Measurements from ENCODE around the gene PPP1R14C.

The PPP1R14C gene

DNA sequence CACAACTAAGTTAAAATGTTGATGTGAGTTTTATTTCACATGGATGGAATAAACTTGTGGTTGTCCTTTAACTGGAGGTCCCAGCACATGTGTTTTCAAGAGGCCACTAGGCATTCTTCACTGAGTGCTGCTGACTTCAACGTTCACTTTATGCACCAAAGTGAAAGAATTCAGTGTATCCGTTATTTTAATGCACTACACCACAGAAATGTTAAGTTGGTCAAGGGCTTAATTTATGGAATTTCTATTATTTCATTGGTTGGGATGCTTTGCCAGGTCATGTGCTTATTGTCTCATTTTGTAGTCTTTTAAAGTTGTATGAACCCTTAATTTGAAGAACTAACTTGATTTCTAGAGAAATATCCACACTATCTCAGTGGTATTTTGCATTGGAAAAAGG is 106.4 kb downstream of the PPP1R14C start:
- no peak for DNase-seq (ENCODE audit: low read depth in 2 of 2)

DNA sequence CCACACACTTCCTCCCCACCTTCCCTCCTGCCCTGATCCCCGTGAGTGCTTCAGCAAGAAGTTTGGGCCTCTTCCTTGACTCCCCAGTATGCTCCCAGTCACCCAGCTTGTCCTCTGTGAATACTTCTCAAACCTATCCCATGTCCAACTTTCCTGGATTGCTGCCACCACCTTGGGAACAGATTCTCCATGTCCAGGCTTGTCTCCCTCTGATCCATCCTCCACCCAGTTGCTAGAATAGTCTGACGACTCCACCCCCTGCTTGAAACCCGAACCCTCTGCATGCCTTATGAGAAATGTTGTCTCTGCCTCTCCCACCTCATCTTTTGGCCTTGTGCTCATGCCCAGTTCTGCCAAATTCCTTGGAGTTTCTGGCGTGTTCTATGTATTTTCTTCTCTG is 108.0 kb downstream of the PPP1R14C start:
- no peak for DNase-seq (ENCODE audit: low read depth in 2 of 2)

DNA sequence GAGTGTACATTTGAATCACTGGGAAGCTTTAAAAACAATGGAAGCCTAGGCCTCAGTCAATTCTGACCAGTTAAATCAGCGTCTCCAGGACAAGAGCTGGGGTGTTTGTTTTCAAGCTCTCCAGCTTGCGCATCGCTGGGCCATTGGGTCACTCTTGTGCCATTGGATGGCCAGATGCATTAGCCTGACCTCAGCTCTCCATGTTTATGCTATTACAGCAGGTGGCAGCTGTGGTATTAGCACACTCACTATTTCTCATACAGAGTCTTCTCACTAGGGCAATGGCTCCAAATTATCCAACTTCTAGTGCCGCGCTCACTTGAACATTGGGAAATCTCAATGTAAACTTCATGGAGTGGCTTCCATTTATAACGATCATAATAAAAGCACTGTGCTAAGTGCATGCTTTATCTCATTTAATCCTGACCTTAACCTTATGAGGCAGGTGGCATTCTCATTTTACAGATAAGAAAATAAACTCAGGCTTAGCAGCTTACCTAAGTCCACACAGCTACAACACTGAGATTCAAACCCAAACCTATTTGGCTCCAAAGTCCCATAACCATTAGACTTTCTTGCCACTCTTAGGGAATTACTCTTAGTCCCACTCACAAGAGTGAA is 108.8 kb downstream of the PPP1R14C start:
- DNase-seq (ENCODE audit: low read depth in 2 of 2): no peak

DNA sequence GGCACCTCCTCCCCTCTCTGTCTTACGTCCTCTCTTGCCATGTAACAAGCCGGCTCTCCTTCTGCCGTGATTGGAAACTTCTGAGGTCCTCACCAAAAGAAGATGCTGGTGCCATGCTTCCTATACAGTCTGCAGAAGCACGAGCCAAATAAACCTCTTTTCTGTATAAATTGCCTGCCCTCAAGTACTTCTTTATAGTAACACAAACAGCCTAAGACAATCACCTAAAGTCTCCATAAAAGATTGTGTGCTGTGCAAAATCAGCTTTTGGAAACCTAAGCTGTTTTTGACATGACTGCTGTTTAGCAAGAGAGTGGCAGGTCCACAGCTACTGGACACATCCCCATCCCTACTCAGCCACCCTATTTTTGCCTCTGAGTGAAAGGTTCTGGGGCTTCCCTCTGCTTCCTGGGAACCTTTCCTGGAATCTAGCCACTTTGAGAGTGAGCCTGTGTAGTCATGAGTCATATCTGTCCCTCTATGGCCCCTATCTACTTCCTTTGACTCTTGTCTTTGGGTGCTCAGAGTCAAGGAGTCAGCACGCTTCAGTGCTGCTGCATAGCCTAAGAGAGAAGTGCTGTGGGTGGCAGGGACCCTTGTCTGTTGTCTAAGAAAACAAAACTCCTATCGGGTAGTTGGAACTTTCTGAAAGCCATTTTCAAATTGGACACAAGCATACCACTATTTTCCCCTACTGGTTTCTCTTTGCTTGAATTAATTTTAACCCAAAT is 110.0 kb downstream of the PPP1R14C start:
- DNase-seq (ENCODE audit: low read depth in 2 of 2): no peak

DNA sequence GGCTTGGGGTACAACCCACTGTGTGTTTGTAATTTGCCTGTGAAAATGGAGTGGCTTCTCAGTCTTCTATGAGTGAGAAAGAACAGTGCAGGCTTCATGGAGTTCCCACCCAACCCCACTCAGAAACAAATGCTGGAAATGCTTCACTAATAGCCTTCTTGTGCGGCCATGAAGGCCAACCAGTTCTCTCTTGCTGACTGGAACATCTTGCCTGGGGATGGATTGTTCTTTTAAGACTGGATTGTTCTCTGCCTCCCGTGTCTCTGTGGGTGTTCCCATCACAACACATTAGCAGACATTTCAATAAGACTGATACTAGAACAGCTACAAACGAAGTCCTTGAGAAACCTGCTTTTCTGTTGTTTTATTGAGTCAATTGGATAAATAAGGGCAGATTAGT is 110.6 kb downstream of the PPP1R14C start:
- DNase-seq (ENCODE audit: low read depth in 2 of 2): no peak

DNA sequence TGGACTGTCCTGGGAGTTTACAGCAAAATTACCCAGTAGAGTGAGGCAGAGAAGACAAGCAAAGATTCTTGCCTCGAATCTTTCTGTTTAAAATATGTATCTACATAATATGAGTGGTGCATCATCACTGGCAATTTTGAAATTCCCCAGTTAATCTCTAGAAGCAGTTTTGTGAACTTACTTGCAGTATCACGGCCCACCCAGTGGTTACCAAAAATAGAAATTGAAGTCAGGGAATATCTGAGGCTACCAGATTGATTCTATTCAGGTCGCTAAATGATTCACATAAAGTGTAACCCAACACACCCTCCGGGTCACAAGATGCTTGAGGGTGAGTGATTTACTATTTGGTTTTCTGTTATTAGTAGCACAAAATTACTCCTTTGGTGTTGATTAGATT is 111.9 kb downstream of the PPP1R14C start:
- DNase-seq (ENCODE audit: low read depth in 2 of 2): no peak

DNA sequence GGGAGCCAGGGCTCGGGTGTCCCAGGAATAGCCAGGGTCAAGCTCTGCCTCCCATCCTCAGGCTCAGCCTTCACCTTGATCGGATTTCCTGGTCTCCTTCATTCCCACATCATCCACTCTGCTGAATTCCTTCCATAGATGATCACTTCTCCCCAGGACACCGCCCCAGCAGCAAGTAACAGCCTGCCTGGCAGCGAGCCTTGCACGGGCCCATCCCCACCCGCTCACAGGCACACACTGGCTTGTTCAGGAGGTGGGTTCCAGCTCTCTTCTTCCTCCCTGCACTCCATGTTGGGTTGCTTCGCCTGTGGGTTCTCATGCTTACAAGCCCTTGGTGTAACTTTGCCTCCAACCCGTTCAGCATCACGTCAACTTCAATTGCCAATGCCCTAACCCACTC is 113.0 kb downstream of the PPP1R14C start:
- no peak for DNase-seq (ENCODE audit: low read depth in 2 of 2)

DNA sequence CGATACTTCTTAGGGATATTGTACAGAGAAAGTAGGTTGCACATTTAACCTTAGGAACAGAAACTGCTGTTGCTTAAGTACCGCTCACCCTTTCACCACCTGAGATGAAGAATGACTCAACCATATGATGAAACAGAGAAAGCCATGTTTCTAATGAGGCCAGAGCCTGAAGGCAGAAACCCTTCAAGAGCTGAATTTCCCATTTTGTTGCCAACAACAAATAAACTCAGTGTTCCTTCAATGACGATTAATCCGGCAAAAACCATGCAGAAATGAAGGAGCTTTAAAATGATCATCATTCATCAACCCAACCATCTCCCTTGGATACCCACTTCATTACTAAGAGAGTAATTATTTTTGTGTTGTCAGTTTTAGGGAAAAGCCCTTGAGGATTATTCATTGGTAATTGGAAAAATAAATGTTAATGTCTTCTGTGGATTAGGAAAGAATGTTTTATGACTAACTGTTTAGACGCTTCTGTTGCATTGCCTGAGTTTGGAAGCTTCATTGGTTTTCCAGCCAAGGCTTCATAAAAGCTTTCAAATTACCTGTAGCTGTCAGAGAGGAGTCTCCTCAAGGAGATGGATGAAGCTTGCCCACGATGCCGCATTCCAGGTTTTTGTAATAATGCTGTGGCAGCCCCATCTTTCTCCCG is 113.9 kb downstream of the PPP1R14C start:
- no peak for DNase-seq (ENCODE audit: low read depth in 2 of 2)

DNA sequence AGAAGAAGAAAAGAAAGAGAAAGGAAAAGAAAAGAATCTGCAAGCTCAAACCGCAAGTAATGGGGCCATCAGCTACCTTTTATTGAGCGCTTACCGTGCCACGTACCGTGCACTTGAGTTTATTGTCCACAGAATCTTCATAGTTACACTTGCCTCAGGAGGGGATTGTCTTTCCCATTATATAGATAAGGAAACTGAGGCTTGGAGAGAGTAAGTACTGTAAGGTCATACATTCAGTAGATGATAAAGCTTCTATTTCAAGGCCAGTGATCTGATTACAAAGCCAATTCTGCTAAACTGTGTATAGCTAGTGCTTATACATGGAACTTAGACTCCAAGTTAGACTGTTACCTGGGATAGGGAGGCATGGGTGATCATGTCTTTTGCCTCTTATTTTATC is 115.5 kb downstream of the PPP1R14C start:
- DNase-seq (ENCODE audit: low read depth in 2 of 2): no peak

DNA sequence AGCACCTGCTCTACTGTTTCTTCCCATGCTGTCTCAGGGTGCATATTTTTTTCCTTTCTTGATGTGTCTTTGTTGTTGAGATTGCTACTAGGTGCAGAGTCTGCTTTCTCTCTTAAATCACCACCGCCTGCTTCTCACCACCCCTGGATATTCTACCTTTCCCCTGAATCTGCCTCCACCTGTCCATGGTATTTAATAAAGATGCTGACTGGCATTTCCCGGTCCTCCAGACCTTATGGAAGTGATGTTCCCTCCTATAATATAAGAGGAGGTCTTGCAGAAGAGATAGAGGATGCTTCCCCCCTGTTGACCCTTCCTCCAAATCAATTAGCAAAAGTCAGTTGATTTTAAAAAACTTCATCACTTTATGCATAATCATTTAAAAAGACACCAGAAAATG is 118.1 kb downstream of the PPP1R14C start:
- no peak for DNase-seq (ENCODE audit: low read depth in 2 of 2)

DNA sequence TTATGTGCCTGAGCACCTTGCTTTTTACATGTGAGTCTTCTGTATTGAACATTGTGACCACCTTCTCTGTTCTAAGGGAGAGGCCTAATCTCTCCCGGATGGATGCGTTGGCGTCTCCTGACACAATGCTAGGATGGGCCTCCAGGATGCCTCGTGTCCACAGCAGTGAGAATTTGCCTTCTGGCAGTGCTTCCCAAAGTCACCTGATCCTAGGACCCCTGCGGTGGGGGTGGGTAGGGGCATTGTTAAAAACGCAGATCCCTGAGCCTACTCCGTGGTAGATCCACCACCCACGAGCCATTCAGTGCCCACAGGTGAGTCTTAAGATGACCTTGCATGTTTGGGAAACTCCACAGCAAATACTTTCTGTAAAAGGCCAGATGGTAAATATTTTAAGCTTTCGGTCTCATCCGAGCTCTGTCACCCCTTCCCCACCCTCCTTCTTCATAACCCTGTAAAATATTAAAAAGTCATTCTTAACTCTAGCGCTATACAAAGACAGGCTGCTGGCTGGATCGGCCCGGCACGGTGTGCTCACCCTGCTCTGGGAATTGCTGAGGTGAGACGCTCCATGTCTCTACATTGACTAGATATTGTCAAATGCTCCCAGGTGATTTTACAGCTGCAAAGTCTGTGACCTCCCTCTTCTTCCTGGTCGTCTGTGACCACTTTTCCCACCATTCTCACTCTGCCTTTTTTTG is 119.3 kb downstream of the PPP1R14C start:
- no peak for DNase-seq (ENCODE audit: low read depth in 2 of 2)

DNA sequence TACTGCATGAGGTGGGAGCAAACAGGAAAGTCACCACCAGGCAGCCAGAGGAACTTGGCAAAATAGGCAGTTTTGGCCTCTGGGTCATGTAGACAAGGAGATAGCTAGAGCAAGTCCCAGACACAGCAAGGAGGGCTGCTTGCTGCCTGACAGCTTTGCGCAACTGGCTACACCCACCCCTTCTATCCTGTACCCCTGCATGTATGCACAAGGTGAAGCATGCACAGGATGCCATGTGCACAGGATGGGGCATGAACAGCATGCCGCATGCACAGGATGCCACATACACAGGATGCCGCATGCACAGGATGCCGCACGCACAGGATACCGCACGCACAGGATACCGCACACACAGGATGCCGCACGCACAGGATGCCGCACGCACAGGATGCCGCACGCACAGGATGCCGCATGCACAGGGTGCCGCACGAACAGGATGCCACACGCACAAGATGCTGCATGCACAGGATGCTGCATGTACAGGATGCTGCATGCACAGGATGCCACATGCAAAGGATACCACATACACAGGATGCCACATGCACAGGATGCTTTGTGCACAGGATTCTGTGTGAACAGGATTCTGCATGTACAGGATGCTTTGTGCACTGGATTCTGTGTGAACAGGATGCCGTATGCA is 121.0 kb downstream of the PPP1R14C start:
- no peak for DNase-seq (ENCODE audit: low read depth in 2 of 2)

DNA sequence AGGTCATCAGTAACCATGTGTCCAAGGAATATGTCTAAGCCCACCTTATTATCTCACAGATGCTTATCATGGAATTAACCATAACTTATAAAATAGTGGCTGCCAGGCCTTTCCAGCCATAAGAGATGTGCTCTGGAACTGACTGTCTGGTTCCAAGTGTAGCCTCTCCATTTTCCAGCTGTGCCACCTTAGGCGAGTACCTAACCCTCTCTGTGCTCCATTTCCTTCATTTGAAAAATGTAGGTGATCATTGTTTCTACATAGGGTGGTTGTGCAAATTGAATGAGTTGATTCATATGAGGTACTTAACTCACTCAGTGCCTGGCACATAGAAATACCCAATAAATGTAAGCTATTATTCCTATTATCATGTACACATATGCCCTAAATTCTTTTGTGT is 123.5 kb downstream of the PPP1R14C start:
- no peak for DNase-seq (ENCODE audit: low read depth in 2 of 2)

DNA sequence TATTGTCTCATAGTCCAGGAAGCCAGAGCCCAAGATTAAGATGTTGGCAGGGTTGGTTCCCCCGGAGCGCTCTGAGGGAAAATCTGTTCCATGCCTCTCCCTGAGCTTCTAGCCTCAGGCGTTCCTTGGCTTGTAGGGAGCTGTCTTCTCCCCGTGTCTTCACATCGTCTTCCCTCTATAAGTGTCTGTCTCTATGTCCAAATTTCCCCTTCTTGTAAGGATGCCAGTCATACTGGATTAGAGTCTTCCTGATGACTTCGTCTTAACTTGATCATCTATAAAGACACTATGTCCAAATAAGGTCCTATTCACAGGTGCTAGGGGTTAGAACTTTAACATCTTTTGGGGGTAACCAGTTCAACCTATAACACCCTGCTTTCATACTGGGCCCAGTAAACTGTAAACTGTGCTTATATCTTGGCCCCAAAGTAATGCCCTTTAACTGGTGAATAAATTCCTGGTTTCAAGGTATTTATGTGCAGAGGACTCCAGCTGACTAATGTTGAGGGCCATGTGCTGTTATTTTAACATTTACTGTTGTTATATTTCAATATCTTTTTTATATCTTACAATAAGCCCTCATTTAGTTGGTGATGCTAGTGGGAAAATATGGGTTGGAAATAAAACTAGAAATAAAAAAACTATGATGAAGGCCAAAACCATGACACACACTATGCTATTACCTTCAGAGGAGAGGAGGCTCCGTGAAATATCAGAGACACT is 124.3 kb downstream of the PPP1R14C start:
- no peak for DNase-seq (ENCODE audit: low read depth in 2 of 2)

DNA sequence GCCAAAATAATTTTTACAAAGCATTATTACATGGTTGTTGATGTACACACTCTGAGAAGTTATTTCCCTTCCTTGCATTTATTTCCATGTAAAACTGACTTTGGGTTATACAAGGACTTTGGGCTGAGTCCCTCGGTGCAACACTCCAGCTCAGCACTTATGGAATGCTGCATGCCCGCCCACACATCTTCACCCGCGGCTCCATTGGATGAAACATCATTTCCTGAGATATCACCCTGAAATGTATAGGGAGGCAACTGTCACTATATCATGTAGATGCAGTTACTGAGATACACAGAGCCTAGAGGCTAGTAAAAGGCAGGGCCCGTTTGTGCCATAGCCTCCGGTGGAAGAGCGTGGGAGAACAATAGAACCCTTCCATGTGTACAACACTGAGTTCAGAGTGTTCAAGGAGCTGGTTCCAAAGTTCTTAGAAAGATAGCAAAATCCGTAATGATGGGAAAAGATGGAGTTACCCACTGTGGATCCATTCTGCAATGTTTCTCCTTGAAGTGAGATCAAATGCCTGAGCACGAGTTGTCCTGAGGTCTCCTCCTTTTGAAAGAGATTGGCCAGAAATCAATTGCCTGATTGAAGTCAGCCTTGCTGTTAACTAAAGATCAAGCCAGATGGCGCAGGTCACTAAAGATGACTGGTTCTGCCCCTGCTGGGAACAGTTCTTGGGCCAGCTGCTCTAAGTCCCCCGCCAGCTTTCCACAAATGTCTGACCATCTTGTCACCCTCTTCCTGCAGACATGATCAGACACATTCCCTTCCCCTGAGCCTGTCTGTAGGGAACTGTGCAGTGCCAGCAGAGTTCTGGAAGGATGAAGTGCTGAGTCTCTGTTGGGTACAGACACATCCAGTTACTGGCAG is 125.1 kb downstream of the PPP1R14C start:
- DNase-seq (ENCODE audit: low read depth in 2 of 2): no peak

DNA sequence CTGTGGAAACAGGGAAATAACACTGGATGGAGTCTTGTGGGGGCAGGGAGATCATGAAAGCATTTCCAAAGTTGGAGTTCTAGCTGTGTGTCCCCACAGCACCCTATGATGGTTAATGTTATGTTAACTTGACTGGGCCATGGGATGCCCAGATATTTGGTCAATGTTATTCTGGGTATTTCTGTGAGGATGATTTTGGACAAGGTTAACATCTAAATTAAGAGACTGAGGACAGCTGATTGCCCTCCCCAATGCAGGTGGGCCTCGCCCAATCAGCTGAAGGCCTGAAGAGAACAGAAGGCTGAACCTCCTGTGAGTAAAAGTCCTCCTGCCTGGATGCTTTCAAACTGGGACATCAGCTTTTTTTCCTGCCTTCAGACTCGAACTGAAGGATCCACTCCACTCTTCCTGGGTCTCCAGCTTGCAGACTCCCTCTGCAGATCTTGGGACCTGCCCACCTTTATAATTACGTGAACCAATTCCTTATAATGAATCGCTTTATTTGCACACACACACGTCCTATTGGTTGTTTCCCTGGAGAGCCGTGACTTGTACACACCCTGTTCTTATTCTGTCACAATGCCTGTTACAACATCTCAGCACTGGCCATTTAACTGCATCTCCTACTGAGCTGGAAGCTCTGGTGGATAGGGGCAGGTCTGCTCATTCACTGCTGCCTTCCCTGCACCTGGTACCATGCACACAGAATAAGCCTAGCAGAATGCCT is 126.4 kb downstream of the PPP1R14C start:
- no peak for DNase-seq (ENCODE audit: low read depth in 2 of 2)

DNA sequence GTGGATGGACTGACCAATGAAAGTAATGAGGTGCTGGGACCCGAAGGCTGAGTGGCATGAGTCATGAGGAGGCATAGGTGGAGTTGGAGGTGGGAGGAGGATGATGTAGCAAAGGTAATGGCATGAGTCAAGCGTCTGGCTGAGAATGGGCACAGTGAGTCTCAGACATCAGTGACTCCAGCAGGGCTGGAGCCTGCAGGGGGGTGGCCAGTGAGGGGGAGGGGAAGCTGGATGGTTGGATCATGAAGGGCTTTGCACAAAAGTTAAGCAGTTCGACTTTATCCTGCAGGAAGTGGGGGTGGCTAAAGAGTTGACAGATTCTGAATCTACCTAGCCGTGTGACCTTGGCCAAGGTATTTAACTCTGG is 127.0 kb downstream of the PPP1R14C start:
- no peak for DNase-seq (ENCODE audit: low read depth in 2 of 2)

DNA sequence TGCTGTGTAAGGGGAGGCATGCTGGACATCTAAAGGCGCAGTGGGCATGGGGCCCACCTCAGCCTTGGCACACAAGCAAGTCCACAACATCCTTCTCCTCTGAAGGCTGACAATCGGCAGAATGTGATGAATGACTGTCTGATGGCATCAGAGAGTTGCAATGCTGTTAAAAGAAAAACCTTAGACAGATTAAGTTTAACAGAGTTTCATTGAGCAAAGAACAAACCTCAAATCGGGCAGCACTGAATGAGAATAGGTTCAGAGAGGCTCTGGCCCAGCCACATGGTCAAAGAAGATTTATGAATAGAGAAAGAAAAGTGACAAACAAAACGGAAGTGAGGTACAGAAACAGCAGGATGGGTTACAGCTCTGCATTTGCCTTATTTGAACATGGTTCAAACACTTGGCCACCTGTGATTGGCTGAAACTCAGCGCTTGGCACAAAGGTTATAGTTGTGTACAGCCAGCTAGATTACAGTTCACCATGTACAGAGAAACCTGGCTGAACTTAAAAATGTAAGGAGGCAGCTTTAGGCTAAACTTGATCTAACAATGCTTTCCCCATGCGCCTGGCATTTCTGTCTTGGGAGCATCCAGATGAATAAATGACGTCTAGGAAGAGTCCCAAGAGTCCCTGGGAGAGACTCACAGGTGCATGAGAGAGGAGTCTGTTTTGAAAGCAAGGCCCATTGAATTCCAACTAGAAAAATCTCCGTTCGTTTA is 127.6 kb downstream of the PPP1R14C start:
- DNase-seq (ENCODE audit: low read depth in 2 of 2): no peak

DNA sequence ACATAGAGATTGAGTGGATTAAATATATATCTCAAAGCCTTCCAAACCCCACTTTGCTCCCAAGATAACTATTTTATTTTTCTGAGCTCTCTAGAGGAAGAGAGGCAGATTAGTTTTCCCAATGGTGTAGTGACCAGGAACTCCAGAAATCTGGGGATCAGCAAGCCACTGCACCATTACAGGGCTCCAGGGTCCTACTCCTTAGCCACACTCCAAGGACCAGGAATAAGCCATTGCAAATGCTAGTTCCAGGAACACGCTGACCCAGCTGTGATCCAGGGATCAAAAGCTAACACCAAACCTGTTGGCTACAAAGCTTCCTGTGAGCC is 128.3 kb downstream of the PPP1R14C start:
- DNase-seq (ENCODE audit: low read depth in 2 of 2): no peak

Data from stimulated activated CD4-positive, alpha-beta T cell treated with anti-CD3 and anti-CD28 coated beads, Interleukin-15, amount 100 ng/mL, for 48 hours (primary cell).